H9 (cell line): Measurements from ENCODE around the gene SRRM3. TPM values are rescaled to one million over a fixed set of nuclear protein-coding genes. Genes with fewer than 3 reads are reported as not detected.

ENCODE experiments used
- DNase-seq: peaks from one replicate; pipeline ENCODE4 v3.0.0-alpha.2; 2017
- H2AFZ ChIP-seq: one replicate; pipeline ENCODE4 v1.6.1; 2013; ENCODE audit warnings: mild to moderate bottlenecking, low read length, control low read depth, moderate library complexity
- H2AK5ac ChIP-seq: 2 replicates; pipeline ENCODE4 v1.6.1; 2013; ENCODE audit warnings: low read length, control low read depth, mixed read lengths; ENCODE audit not compliant: insufficient read length
- H2BK120ac ChIP-seq: one replicate; pipeline ENCODE4 v1.6.1; 2013; ENCODE audit warnings: low read depth, mild to moderate bottlenecking, low read length, control low read depth, inconsistent platforms; ENCODE audit not compliant: poor library complexity, severe bottlenecking
- H2BK12ac ChIP-seq: 2 replicates; pipeline ENCODE4 v1.6.1; 2013; ENCODE audit warnings: low read length, control low read depth, mixed read lengths, low read depth; ENCODE audit not compliant: insufficient read length
- H2BK15ac ChIP-seq: 2 replicates; pipeline ENCODE4 v1.6.1; 2013; ENCODE audit warnings: low read depth, low read length, control low read depth
- H2BK20ac ChIP-seq: one replicate; pipeline ENCODE4 v1.6.1; 2013; ENCODE audit warnings: low read depth, mild to moderate bottlenecking, low read length, control low read depth, inconsistent platforms; ENCODE audit not compliant: poor library complexity, severe bottlenecking
- H2BK5ac ChIP-seq: 2 replicates; pipeline ENCODE4 v1.6.1; 2013; ENCODE audit warnings: low read length, control low read depth, mixed read lengths; ENCODE audit not compliant: insufficient read length
- H3K14ac ChIP-seq: 2 replicates; pipeline ENCODE4 v1.6.1; 2013; ENCODE audit warnings: low read length, control low read depth; ENCODE audit not compliant: insufficient read depth
- H3K18ac ChIP-seq: 2 replicates; pipeline ENCODE4 v1.6.1; 2013; ENCODE audit warnings: low read depth, mild to moderate bottlenecking, mixed read lengths, low read length, control low read depth; ENCODE audit not compliant: insufficient read length
- H3K23ac ChIP-seq: 2 replicates; pipeline ENCODE4 v1.6.1; 2013; ENCODE audit warnings: low read length, control low read depth, mixed read lengths, low read depth; ENCODE audit not compliant: insufficient read length
- H3K23me2 ChIP-seq: 2 replicates; pipeline ENCODE4 v1.6.1; 2013; ENCODE audit warnings: low read depth, mild to moderate bottlenecking, mixed read lengths, low read length, control low read depth; ENCODE audit not compliant: insufficient read length, poor library complexity, severe bottlenecking
- H3K27ac ChIP-seq: 2 replicates; pipeline ENCODE4 v1.5.1; 2013; ENCODE audit warnings: low read length, control low read depth, mixed read lengths, low read depth; ENCODE audit not compliant: insufficient read length
- H3K27me3 ChIP-seq: 2 replicates; pipeline ENCODE4 v1.6.1; 2013; ENCODE audit warnings: low read length, control low read depth, inconsistent platforms; ENCODE audit not compliant: insufficient read depth
- H3K4ac ChIP-seq: 2 replicates; pipeline ENCODE4 v1.6.1; 2013; ENCODE audit warnings: low read depth, mild to moderate bottlenecking, control low read depth, inconsistent platforms, low read length, moderate library complexity
- H3K4me1 ChIP-seq: 2 replicates; pipeline ENCODE4 v1.6.1; 2013; ENCODE audit warnings: low read length, control low read depth, inconsistent platforms; ENCODE audit not compliant: insufficient read depth
- H3K4me2 ChIP-seq: 2 replicates; pipeline ENCODE4 v1.6.1; 2013; ENCODE audit warnings: low read length, control low read depth, mixed read lengths; ENCODE audit not compliant: insufficient read length, insufficient read depth
- H3K56ac ChIP-seq: 2 replicates; pipeline ENCODE4 v1.6.1; 2013; ENCODE audit warnings: low read depth, mild to moderate bottlenecking, mixed read lengths, low read length, control low read depth; ENCODE audit not compliant: insufficient read length
- H3K79me1 ChIP-seq: 2 replicates; pipeline ENCODE4 v1.6.1; 2013; ENCODE audit warnings: low read depth, mild to moderate bottlenecking, moderate library complexity, low read length, control low read depth, inconsistent platforms; ENCODE audit not compliant: insufficient read depth, poor library complexity, severe bottlenecking
- H3K79me2 ChIP-seq: 2 replicates; pipeline ENCODE4 v1.6.1; 2013; ENCODE audit warnings: low read length, control low read depth, inconsistent platforms; ENCODE audit not compliant: insufficient read depth
- H3K9ac ChIP-seq: 2 replicates; pipeline ENCODE4 v1.6.1; 2013; ENCODE audit warnings: low read length, control low read depth, mixed read lengths; ENCODE audit not compliant: insufficient read length; ENCODE audit errors: extremely low read depth
- H3K9me3 ChIP-seq: one replicate; pipeline ENCODE4 v1.6.1; 2013; ENCODE audit warnings: low read depth, low read length, inconsistent platforms; ENCODE audit not compliant: control insufficient read depth
- H3T11ph ChIP-seq: one replicate; pipeline ENCODE4 v1.6.1; 2013; ENCODE audit warnings: mild to moderate bottlenecking, low read length, control low read depth, inconsistent platforms
- H4K20me1 ChIP-seq: one replicate; pipeline ENCODE4 v1.6.1; 2013; ENCODE audit not compliant: control insufficient read depth, insufficient read length, insufficient read depth
- H4K5ac ChIP-seq: 2 replicates; pipeline ENCODE4 v1.6.1; 2013; ENCODE audit warnings: low read depth, mild to moderate bottlenecking, mixed read lengths, low read length, control low read depth; ENCODE audit not compliant: insufficient read length
- H4K8ac ChIP-seq: replicated peaks from 2 replicates; pipeline ENCODE4 v1.6.1; 2013; ENCODE audit warnings: low read length, control low read depth, mixed read lengths, low read depth; ENCODE audit not compliant: insufficient read length
- H4K91ac ChIP-seq: 2 replicates; pipeline ENCODE4 v1.6.1; 2013; ENCODE audit warnings: low read depth, mild to moderate bottlenecking, moderate library complexity, mixed read lengths, low read length, control low read depth; ENCODE audit not compliant: insufficient read length
- H3K27ac Mint-ChIP-seq, 3 experiments: 2 replicates in 2 of 3; 3 replicates in 1 of 3; pipeline ENCODE4 v1.8.0; 2020 to 2021; ENCODE audit warnings: mixed read lengths in 3 of 3, mild to moderate bottlenecking in 1 of 3, moderate library complexity in 1 of 3
- H3K27me3 Mint-ChIP-seq: 2 replicates; pipeline ENCODE4 v1.8.0; 2021; ENCODE audit warnings: low read depth, mild to moderate bottlenecking, moderate library complexity, mixed read lengths
- H3K36me3 Mint-ChIP-seq, 3 experiments: 2 replicates in 2 of 3; 3 replicates in 1 of 3; pipeline ENCODE4 v1.8.0; 2020 to 2021; ENCODE audit warnings: low read depth in 3 of 3, mixed read lengths in 3 of 3; ENCODE audit not compliant: insufficient read depth in 1 of 3
- H3K4me1 Mint-ChIP-seq, 2 experiments: 2 replicates each; pipeline ENCODE4 v1.8.0; 2020; ENCODE audit warnings: mixed read lengths in 2 of 2
- H3K4me3 Mint-ChIP-seq, 2 experiments: 2 replicates in 1 of 2; 3 replicates in 1 of 2; pipeline ENCODE4 v1.8.0; 2020 to 2021; ENCODE audit warnings: mild to moderate bottlenecking in 2 of 2, mixed read lengths in 2 of 2, moderate library complexity in 1 of 2
- H3K9me3 Mint-ChIP-seq, 2 experiments: 2 replicates in 1 of 2; 3 replicates in 1 of 2; pipeline ENCODE4 v1.8.0; 2020; ENCODE audit warnings: mild to moderate bottlenecking in 2 of 2, mixed read lengths in 2 of 2, moderate library complexity in 1 of 2
- CTCF ChIP-seq: fragments of 200-600 bp; sonication (generic); conservative IDR thresholded peaks from 3 replicates; pipeline ENCODE4 v1.8.0; 2021; ENCODE audit warnings: antibody characterized with exemption, mild to moderate bottlenecking
- WGBS: extraction: QIAGEN DNeasy Blood & Tissue Kit; methylation state at CpG from one replicate; pipeline ENCODE4 v1.1.7; 2013; ENCODE audit warnings: missing lambda C conversion rate, low lambda C conversion rate, mixed read lengths; ENCODE audit not compliant: insufficient read length; ENCODE audit errors: extremely low coverage; 5-methylcytosine and 5-hydroxymethylcytosine counted together
- total RNA-seq: library from RNA; stranded (reverse); gene quantifications from 2 replicates; pipeline ENCODE4 v1.2.1, GENCODE V29; 2021

SRRM3 gene
- total RNA-seq, 1 experiment from 2014 or later = 11.0 TPM

- Histone ChIP-seq H4K5ac (no peak overlapping the region), H2BK120ac (no peak overlapping the region), H3K56ac (no peak overlapping the region), H3K4me1 (peaks cover 8% of the 10 kb centered on the region; the same call in 1 of the 2 replicates), H3K27me3 (no peaks in the 10 kb centered on the region), H3K23ac (no peak overlapping the region), H2BK15ac (no peak overlapping the region), H3K79me2 (no peaks in the 10 kb centered on the region), H3K9ac (no peak overlapping the region), H3K23me2 (peaks cover 3% of the 10 kb centered on the region), H2BK20ac (no peak overlapping the region), H4K91ac (no peak overlapping the region), H2AFZ (no peak overlapping the region), H3K14ac (no peak overlapping the region), H3K9me3 (no peaks in the 10 kb centered on the region), H3K4me2 (no peak overlapping the region), H2BK5ac (no peak overlapping the region), H3K4ac (no peak overlapping the region), H3K79me1 (no peaks in the 10 kb centered on the region), H2BK12ac (no peak overlapping the region), H3K27ac (no peak overlapping the region), H3T11ph (no peak overlapping the region), H2AK5ac (no peak overlapping the region), H4K8ac (no peak overlapping the region), H3K18ac (no peak overlapping the region), H4K20me1 (no peaks in the 10 kb centered on the region)
- H3K4me3 Mint-ChIP-seq = peak overlapping the region in 1 of 2 experiments; percentile 69; a peak in 3 of 5 replicates
- no CpG with 5 or more reads among the region's 11 CpGs for WGBS
- H3K27ac Mint-ChIP-seq = no peak overlapping the region; a peak in 1 of 7 replicates
- H3K36me3 Mint-ChIP-seq = peaks cover 3 to 8% (median 6%) of the 10 kb centered on the region in 3 experiments
- TF ChIP-seq CTCF = no peak
- H3K9me3 Mint-ChIP-seq = no peaks in the 10 kb centered on the region
- peaks cover 22 to 37% of the 10 kb centered on the region in 2 experiments for H3K4me1 Mint-ChIP-seq
- DNase-seq = no peak
- peaks cover 2% of the 10 kb centered on the region for H3K27me3 Mint-ChIP-seq
Observed at GRCh38 chr7:76261329-76261728, 59.6 kb downstream of the SRRM3 start.
